IgD-negative memory B cell (primary cell): ENCODE results near the gene PHYKPL. TPM values are rescaled to one million over a fixed set of nuclear protein-coding genes. Genes with fewer than 3 reads are reported as not detected.
"Not testable (repeated sequence)": the region's sequence is repeated elsewhere in the genome, so short reads cannot be mapped to it uniquely, and the experiment has no call there.

Experiments used
- H3K27ac Mint-ChIP-seq, 3 donors: one replicate each; pipeline ENCODE4 v1.8.0; 2020 to 2022; ENCODE audit warnings: mild to moderate bottlenecking in 3 of 3, mixed read lengths in 3 of 3, moderate library complexity in 1 of 3
- H3K27me3 Mint-ChIP-seq: one replicate; pipeline ENCODE4 v1.8.0; 2021; ENCODE audit warnings: mixed read lengths
- H3K36me3 Mint-ChIP-seq: one replicate; pipeline ENCODE4 v1.8.0; 2020; ENCODE audit warnings: mild to moderate bottlenecking, mixed read lengths
- H3K4me1 Mint-ChIP-seq, 3 donors: one replicate each; pipeline ENCODE4 v1.8.0; 2020 to 2022; ENCODE audit warnings: mixed read lengths in 3 of 3, mild to moderate bottlenecking in 1 of 3
- H3K4me3 Mint-ChIP-seq, 4 donors: one replicate each; pipeline ENCODE4 v1.8.0; 2020 to 2022; ENCODE audit warnings: mild to moderate bottlenecking in 4 of 4, mixed read lengths in 4 of 4, moderate library complexity in 3 of 4
- H3K9me3 Mint-ChIP-seq, 3 donors: one replicate each; pipeline ENCODE4 v1.8.0; 2020 to 2021; ENCODE audit warnings: mixed read lengths in 3 of 3, mild to moderate bottlenecking in 1 of 3
- polyA plus RNA-seq: library from polyadenylated mRNA; unstranded; fragments of 300-500 nt; fragmentation: Illumina TruSeq; gene quantifications from one replicate; pipeline ENCODE4 v1.2.3, GENCODE V29; 2021

The PHYKPL gene
- polyA plus RNA-seq, 1 donor from 2014 or later: 58.1 TPM

GRCh38 chr5:178271726-178272479 is 39.3 kb upstream of the PHYKPL start:
- Mint-ChIP-seq H3K27ac (peak overlapping the region in 1 of 3 donors; percentile 68), H3K27me3 (peaks cover 3% of the 10 kb centered on the region), H3K4me3 (no peak overlapping the region), H3K9me3 (peaks cover 0 to 6% (median 0%) of the 10 kb centered on the region in 3 donors), H3K36me3 (no peaks in the 10 kb centered on the region), H3K4me1 (no peaks in the 10 kb centered on the region)

- Mint-ChIP-seq H3K4me1 (no peaks in the 10 kb centered on the region), H3K9me3 (peaks cover 0 to 6% (median 0%) of the 10 kb centered on the region in 3 donors), H3K27me3 (peaks cover 3% of the 10 kb centered on the region), H3K4me3 (no peak overlapping the region), H3K36me3 (no peaks in the 10 kb centered on the region), H3K27ac (peak overlapping the region in 1 of 3 donors; percentile 68)
These were observed 38.6 kb upstream of the PHYKPL start for GRCh38 chr5:178271231-178271630.

- Mint-ChIP-seq H3K4me1 (peaks cover 0 to 2% (median 0%) of the 10 kb centered on the region in 3 donors), H3K9me3 (no peaks in the 10 kb centered on the region), H3K27ac (no peak overlapping the region), H3K4me3 (no peak overlapping the region), H3K27me3 (peaks cover 4% of the 10 kb centered on the region), H3K36me3 (no peaks in the 10 kb centered on the region)
These were observed 36.9 kb upstream of the PHYKPL start for GRCh38 chr5:178269499-178269898.

GRCh38 chr5:178267876-178268275 is 35.3 kb upstream of the PHYKPL start:
- Mint-ChIP-seq H3K27ac (no peak overlapping the region), H3K4me1 (peaks cover 0 to 2% (median 0%) of the 10 kb centered on the region in 3 donors), H3K4me3 (no peak overlapping the region), H3K9me3 (peaks cover 0 to 5% (median 2%) of the 10 kb centered on the region in 3 donors), H3K36me3 (no peaks in the 10 kb centered on the region), H3K27me3 (peaks cover 6% of the 10 kb centered on the region)

GRCh38 chr5:178267245-178267644 is 34.6 kb upstream of the PHYKPL start:
- no peak overlapping the region for H3K27ac Mint-ChIP-seq
- H3K4me3 Mint-ChIP-seq: no peak overlapping the region
- peaks cover 6% of the 10 kb centered on the region for H3K27me3 Mint-ChIP-seq
- H3K36me3 Mint-ChIP-seq: no peaks in the 10 kb centered on the region
- H3K9me3 Mint-ChIP-seq: peaks cover 0 to 5% (median 2%) of the 10 kb centered on the region in 3 donors
- peaks cover 0 to 2% (median 0%) of the 10 kb centered on the region in 3 donors for H3K4me1 Mint-ChIP-seq

- Mint-ChIP-seq H3K9me3 (peaks cover 0 to 5% (median 2%) of the 10 kb centered on the region in 3 donors), H3K4me1 (peaks cover 0 to 2% (median 0%) of the 10 kb centered on the region in 3 donors), H3K4me3 (no peak overlapping the region), H3K27me3 (peaks cover 6% of the 10 kb centered on the region), H3K36me3 (no peaks in the 10 kb centered on the region), H3K27ac (no peak overlapping the region)
These were observed 34.0 kb upstream of the PHYKPL start for GRCh38 chr5:178266581-178266980.

- peaks cover 0 to 5% (median 2%) of the 10 kb centered on the region in 3 donors for H3K9me3 Mint-ChIP-seq
These were observed 33.1 kb upstream of the PHYKPL start for GRCh38 chr5:178265746-178266145.

GRCh38 chr5:178264044-178264443 is 31.4 kb upstream of the PHYKPL start:
- H3K27ac Mint-ChIP-seq: no peak overlapping the region
- no peak overlapping the region for H3K4me3 Mint-ChIP-seq
- peaks cover 0 to 5% (median 2%) of the 10 kb centered on the region in 3 donors for H3K9me3 Mint-ChIP-seq
- peaks cover 5% of the 10 kb centered on the region for H3K27me3 Mint-ChIP-seq
- peaks cover 0 to 2% (median 0%) of the 10 kb centered on the region in 3 donors for H3K4me1 Mint-ChIP-seq
- no peaks in the 10 kb centered on the region for H3K36me3 Mint-ChIP-seq

More at GRCh38 chr5:178265746-178266145, 33.1 kb upstream of the PHYKPL start:
- Mint-ChIP-seq H3K4me1 (peaks cover 0 to 2% (median 0%) of the 10 kb centered on the region in 3 donors), H3K36me3 (no peaks in the 10 kb centered on the region), H3K4me3 (no peak overlapping the region), H3K27me3 (peaks cover 5% of the 10 kb centered on the region), H3K27ac (no peak overlapping the region)

GRCh38 chr5:178261666-178262600 is 29.3 kb upstream of the PHYKPL start:
- Mint-ChIP-seq H3K27ac (no peak overlapping the region), H3K27me3 (peaks cover 5% of the 10 kb centered on the region), H3K4me1 (peaks cover 0 to 3% (median 0%) of the 10 kb centered on the region in 3 donors), H3K36me3 (no peaks in the 10 kb centered on the region), H3K9me3 (peaks cover 0 to 5% (median 2%) of the 10 kb centered on the region in 3 donors), H3K4me3 (no peak overlapping the region)

GRCh38 chr5:178259623-178260536 is 27.3 kb upstream of the PHYKPL start:
- Mint-ChIP-seq H3K27ac (peak overlapping the region in 1 of 3 donors; percentile 77), H3K4me3 (peak overlapping the region in 1 of 4 donors; percentile 61), H3K4me1 (peaks cover 0 to 5% (median 0%) of the 10 kb centered on the region in 3 donors), H3K36me3 (no peaks in the 10 kb centered on the region), H3K9me3 (peaks cover 0 to 5% (median 2%) of the 10 kb centered on the region in 3 donors), H3K27me3 (peaks cover 2% of the 10 kb centered on the region)

GRCh38 chr5:178257650-178258049 is 25.0 kb upstream of the PHYKPL start:
- no peak overlapping the region for H3K4me3 Mint-ChIP-seq
- H3K36me3 Mint-ChIP-seq: no peaks in the 10 kb centered on the region
- H3K9me3 Mint-ChIP-seq: no peaks in the 10 kb centered on the region
- peaks cover 0 to 7% (median 0%) of the 10 kb centered on the region in 3 donors for H3K4me1 Mint-ChIP-seq
- no peaks in the 10 kb centered on the region for H3K27me3 Mint-ChIP-seq
- H3K27ac Mint-ChIP-seq: no peak overlapping the region

GRCh38 chr5:178256746-178257145 is 24.1 kb upstream of the PHYKPL start:
- H3K4me1 Mint-ChIP-seq: peaks cover 0 to 9% (median 0%) of the 10 kb centered on the region in 3 donors
- no peak overlapping the region for H3K4me3 Mint-ChIP-seq
- no peaks in the 10 kb centered on the region for H3K36me3 Mint-ChIP-seq
- no peak overlapping the region for H3K27ac Mint-ChIP-seq
- H3K9me3 Mint-ChIP-seq: no peaks in the 10 kb centered on the region
- no peaks in the 10 kb centered on the region for H3K27me3 Mint-ChIP-seq

GRCh38 chr5:178253632-178254031 is 21.0 kb upstream of the PHYKPL start:
- H3K36me3 Mint-ChIP-seq, H3K27me3 Mint-ChIP-seq, H3K27ac Mint-ChIP-seq, H3K4me3 Mint-ChIP-seq, H3K9me3 Mint-ChIP-seq: not testable (repeated sequence)
- H3K4me1 Mint-ChIP-seq: peaks cover 3 to 18% (median 8%) of the 10 kb centered on the region in 3 donors

GRCh38 chr5:178252258-178252657 is 19.7 kb upstream of the PHYKPL start:
- peaks cover 3 to 16% (median 8%) of the 10 kb centered on the region in 3 donors for H3K4me1 Mint-ChIP-seq

More at GRCh38 chr5:178252258-178252657, 19.7 kb upstream of the PHYKPL start:
- Mint-ChIP-seq H3K27ac (no peak overlapping the region), H3K9me3 (no peaks in the 10 kb centered on the region), H3K27me3 (no peaks in the 10 kb centered on the region), H3K4me3 (no peak overlapping the region), H3K36me3 (no peaks in the 10 kb centered on the region)
